ENCODE results near the gene ATF3.

ATF3 gene

GRCh38 chr1:212608392-212608958, at the start of gene ATF3:
Gene ATF3, plus strand, starts transcription at chr1:212608761. Its CDS starts 6,261 bp downstream, at chr1:212615022.
- Histone ChIP-seq H3K4me3 (peak within 1 kb of the TSS; percentile 60 to 81 (median 77)), H3K27ac (peak within 1 kb of the TSS; percentile 70 to 98 (median 92))

GRCh38 chr1:212559929-212560328, 48.6 kb upstream of the ATF3 start:
- Histone ChIP-seq H3K4me3 (no peak overlapping the region), H3K27ac (peak overlapping the region in 7 of 21 experiments; percentile 6 to 100 (median 96))

GRCh38 chr1:212560933-212561460, 47.6 kb upstream of the ATF3 start:
- H3K4me3 ChIP-seq, result no peak overlapping the region
- peak overlapping the region in 6 of 21 experiments; percentile 1 to 100 (median 23) for H3K27ac ChIP-seq

- no peak overlapping the region for H3K4me3 ChIP-seq
- peak overlapping the region in 6 of 21 experiments; percentile 1 to 100 (median 23) for H3K27ac ChIP-seq
These were observed 47.0 kb upstream of the ATF3 start for GRCh38 chr1:212561501-212561931.

- no peak overlapping the region for H3K27ac ChIP-seq
These were observed 45.8 kb upstream of the ATF3 start for GRCh38 chr1:212562771-212563170.

GRCh38 chr1:212565079-212565478, 43.5 kb upstream of the ATF3 start:
- H3K27ac ChIP-seq, result no peak overlapping the region
- H3K4me3 ChIP-seq, result no peak overlapping the region

More at GRCh38 chr1:212562771-212563170, 45.8 kb upstream of the ATF3 start:
- no peak overlapping the region for H3K4me3 ChIP-seq

- no peak overlapping the region for H3K4me3 ChIP-seq
- peak overlapping the region in 4 of 21 experiments; percentile 53 to 85 (median 78) for H3K27ac ChIP-seq
These were observed 42.8 kb upstream of the ATF3 start for GRCh38 chr1:212565571-212566305.

- peak overlapping the region; percentile 26 to 47 (median 36) for H3K4me3 ChIP-seq
- H3K27ac ChIP-seq, result peak overlapping the region in 19 of 21 experiments; percentile 14 to 85 (median 73)
These were observed 41.8 kb upstream of the ATF3 start for GRCh38 chr1:212566522-212567479.

GRCh38 chr1:212567638-212568037, 40.9 kb upstream of the ATF3 start:
- Histone ChIP-seq H3K27ac (peak overlapping the region in 8 of 21 experiments; percentile 29 to 85 (median 76)), H3K4me3 (peak overlapping the region in 1 of 7 experiments; percentile 39)

- Histone ChIP-seq H3K27ac (no peak overlapping the region), H3K4me3 (no peak overlapping the region)
These were observed 39.5 kb upstream of the ATF3 start for GRCh38 chr1:212568978-212569537.

GRCh38 chr1:212574732-212575131, 33.8 kb upstream of the ATF3 start:
- Histone ChIP-seq H3K4me3 (no peak overlapping the region), H3K27ac (no peak overlapping the region)

GRCh38 chr1:212575333-212575732, 33.2 kb upstream of the ATF3 start:
- H3K4me3 ChIP-seq, result no peak overlapping the region
- no peak overlapping the region for H3K27ac ChIP-seq

- Histone ChIP-seq H3K4me3 (no peak overlapping the region), H3K27ac (no peak overlapping the region)
These were observed 30.5 kb upstream of the ATF3 start for GRCh38 chr1:212578041-212578440.

- Histone ChIP-seq H3K4me3 (no peak overlapping the region), H3K27ac (no peak overlapping the region)
These were observed 27.5 kb upstream of the ATF3 start for GRCh38 chr1:212581034-212581433.

GRCh38 chr1:212582291-212582690, 26.3 kb upstream of the ATF3 start:
- Histone ChIP-seq H3K4me3 (no peak overlapping the region), H3K27ac (no peak overlapping the region)

- H3K27ac ChIP-seq, result no peak overlapping the region
- H3K4me3 ChIP-seq, result no peak overlapping the region
These were observed 25.5 kb upstream of the ATF3 start for GRCh38 chr1:212582808-212583615.

- H3K27ac ChIP-seq, result no peak overlapping the region
- no peak overlapping the region for H3K4me3 ChIP-seq
These were observed 24.9 kb upstream of the ATF3 start for GRCh38 chr1:212583643-212584042.

GRCh38 chr1:212584092-212584886, 24.3 kb upstream of the ATF3 start:
- no peak overlapping the region for H3K27ac ChIP-seq
- no peak overlapping the region for H3K4me3 ChIP-seq
